NCI-H446 (cell line): ENCODE measurements around the gene SPEF2.

Experiments used
- DNase-seq, 2 experiments: peaks; one replicate each; lab custom pipeline; 2025; lab: John Stamatoyannopoulos, UW

The SPEF2 gene

GRCh38 chr5:35856765-35857351 is 239.2 kb downstream of the SPEF2 start, which contains the start of gene IL7R:
IL7R (plus strand) TSS chr5:35856891; CDS start chr5:35856978, 87 bp downstream.
- DNase-seq = no peak

DNA sequence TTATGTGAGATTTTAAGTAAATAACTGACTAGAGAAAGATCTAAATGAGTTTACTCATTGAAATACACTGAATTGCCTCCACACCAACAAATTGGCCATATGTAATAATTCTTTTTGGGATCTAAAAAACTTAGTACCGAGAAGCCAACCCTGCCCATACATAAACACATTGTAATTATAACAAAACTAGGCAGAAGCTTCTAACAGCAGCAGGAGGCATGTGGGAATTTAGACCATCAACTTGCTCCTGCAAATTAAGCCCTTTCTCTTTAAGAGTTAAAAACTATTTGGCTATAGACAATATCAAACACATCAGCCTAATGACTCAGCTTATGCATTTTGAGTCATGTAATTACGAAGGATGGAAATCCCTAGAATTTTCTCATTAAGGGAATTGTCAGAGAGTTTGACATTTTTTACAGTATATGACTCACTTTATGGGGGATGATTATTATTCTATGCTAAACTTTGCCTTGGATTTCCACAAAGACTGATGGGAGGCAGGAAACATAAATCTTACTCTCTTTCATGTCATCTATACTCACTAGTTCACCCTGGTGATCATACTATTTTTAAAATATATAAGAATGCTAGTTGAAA is 240.0 kb downstream of the SPEF2 start:
- DNase-seq = no peak

DNA sequence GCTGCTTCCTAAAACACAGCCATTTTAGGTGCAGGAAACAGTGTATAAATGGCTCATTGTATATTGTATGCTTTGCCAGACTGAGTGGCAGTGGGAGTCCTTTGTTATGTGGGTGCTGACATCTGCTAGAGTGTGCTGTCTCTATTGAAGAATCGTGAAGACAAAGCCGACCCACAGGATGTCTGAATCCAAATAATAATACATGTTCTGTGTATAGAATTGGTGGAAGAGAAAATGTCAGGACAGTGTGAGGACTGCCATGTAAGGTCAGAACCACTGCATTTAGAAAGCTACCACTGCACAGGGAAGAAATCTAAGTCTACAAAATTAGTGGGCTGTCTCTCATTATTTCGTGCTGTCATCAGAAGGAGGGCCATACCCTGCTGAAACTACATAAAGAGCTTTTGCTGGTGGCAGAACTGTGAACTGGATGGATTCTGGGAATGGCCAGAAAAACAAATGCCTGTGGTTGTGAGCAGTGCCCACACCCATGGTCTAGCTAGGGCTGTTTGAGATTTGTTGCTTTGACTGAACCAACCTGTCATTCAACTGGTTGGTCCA is 241.5 kb downstream of the SPEF2 start:
- no peak for DNase-seq

DNA sequence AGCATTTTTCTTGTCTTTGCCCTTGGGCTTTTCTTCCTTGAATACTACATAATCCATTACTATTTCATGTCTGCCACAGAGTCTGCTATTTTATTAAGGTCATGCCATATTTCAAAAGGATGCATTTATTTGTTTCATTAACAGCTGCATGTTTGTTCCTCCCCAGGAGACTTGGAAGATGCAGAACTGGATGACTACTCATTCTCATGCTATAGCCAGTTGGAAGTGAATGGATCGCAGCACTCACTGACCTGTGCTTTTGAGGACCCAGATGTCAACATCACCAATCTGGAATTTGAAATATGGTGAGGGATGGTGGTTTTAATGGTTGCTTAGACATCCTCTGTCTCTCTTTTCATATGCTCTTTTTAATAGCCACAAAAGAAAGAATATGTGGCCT is 243.0 kb downstream of the SPEF2 start:
- DNase-seq = no peak

DNA sequence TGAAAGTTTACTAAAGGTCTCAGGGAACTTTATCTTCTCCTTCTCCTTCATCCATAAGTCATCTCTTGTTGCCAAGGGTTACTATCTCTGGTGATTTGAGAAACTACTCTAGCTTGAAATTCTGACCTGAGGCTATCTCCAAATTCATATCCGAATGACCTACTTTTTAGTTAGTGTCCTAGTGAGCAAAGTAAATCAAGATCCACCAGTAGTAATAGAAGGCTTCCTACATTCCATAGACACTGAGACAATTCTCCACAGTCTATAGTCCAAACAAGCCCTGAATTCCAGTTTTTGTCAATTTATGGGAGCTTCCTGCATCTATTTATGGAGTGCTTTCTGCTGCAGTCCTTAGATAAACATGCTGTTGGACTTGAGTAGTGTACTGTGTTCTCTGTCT is 244.1 kb downstream of the SPEF2 start:
- DNase-seq = no peak

DNA sequence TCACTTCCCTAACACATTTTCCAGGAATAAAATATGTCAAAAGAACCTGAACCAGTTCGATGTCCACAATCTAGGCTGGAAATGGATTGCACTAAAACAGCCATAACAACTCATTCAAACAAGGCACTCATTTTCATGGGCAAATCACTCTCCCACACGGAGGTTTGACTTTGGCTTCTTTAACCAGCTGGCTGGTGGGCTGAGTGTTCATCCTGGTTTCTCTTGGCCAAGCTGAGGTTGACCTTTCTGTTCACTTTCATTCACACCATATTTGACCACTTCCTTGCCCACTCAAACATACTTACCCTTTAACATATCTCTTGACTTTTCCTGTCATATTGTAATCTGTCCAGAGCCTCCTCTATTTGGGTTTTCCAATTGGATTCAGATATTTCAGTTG is 244.5 kb downstream of the SPEF2 start:
- DNase-seq = no peak

DNA sequence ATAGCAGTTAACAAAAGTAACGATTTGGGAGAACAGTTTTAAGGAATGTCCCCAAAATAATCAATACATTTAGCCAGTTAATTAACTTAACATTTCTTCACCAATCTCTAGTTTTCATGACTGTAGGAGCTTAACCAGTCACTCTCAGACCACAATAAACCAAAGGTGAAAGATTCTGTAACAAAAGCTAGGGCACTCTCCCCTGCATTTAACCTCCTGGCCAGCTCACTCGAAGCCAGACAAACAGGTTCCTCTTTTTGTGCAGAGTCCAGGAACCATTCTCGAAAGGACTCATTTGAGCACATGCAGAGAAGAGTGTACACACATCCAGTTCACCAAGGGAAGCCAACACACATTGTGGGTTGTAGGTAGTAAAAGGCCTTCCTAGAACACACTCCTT is 245.5 kb downstream of the SPEF2 start:
- DNase-seq = no peak
